ENCODE measurements around the gene SDK1. TPM values are rescaled to one million over a fixed set of nuclear protein-coding genes. Genes with fewer than 3 reads are reported as not detected.

Gene SDK1
- total RNA-seq, 3 donors from 2014 or later (not counting 1 experiment from before 2014, with no cell fraction given): 0.05 to 0.11 TPM; not detected in 1

GRCh38 chr7:4156190-4156589 lies 855.1 kb downstream of the SDK1 start:
- Histone ChIP-seq H3K4me1 (ENCODE audit: control insufficient read depth, insufficient read depth, low read length) (no peaks in the 10 kb centered on the region), H3K9me3 (ENCODE audit: control insufficient read depth, insufficient read depth, low read length) (no peaks in the 10 kb centered on the region), H3K27ac (ENCODE audit: low read length) (no peak overlapping the region), H3K27me3 (ENCODE audit: control insufficient read depth, insufficient read depth, low read length) (no peaks in the 10 kb centered on the region), H3K4me3 (ENCODE audit: low read length) (no peak overlapping the region), H3K36me3 (ENCODE audit: control insufficient read depth, insufficient read depth, low read length) (no peaks in the 10 kb centered on the region)
- TF ChIP-seq, protein P1, sequence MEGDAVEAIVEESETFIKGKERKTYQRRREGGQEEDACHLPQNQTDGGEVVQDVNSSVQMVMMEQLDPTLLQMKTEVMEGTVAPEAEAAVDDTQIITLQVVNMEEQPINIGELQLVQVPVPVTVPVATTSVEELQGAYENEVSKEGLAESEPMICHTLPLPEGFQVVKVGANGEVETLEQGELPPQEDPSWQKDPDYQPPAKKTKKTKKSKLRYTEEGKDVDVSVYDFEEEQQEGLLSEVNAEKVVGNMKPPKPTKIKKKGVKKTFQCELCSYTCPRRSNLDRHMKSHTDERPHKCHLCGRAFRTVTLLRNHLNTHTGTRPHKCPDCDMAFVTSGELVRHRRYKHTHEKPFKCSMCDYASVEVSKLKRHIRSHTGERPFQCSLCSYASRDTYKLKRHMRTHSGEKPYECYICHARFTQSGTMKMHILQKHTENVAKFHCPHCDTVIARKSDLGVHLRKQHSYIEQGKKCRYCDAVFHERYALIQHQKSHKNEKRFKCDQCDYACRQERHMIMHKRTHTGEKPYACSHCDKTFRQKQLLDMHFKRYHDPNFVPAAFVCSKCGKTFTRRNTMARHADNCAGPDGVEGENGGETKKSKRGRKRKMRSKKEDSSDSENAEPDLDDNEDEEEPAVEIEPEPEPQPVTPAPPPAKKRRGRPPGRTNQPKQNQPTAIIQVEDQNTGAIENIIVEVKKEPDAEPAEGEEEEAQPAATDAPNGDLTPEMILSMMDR (IDR thresholded peaks at IDR 0.05): no peak
- no peak overlapping the region for H3K27ac Mint-ChIP-seq
- intact Hi-C loops (cut with micrococcal nuclease): no loop called here
- no peak overlapping the region for H3K4me3 Mint-ChIP-seq
- H3K27me3 Mint-ChIP-seq (ENCODE audit: low read depth in 2 of 2): peaks cover 0 to 2% of the 10 kb centered on the region in 2 donors
- no peaks in the 10 kb centered on the region for H3K36me3 Mint-ChIP-seq
- ATAC-seq (no peak), DNase-seq (no peak)
- whole genome bisulfite sequencing (ENCODE audit: insufficient coverage): 83% methylated on average over 5 of the region's 5 CpGs
- H3K4me1 Mint-ChIP-seq: no peaks in the 10 kb centered on the region
- H3K9me3 Mint-ChIP-seq: no peaks in the 10 kb centered on the region

DNA sequence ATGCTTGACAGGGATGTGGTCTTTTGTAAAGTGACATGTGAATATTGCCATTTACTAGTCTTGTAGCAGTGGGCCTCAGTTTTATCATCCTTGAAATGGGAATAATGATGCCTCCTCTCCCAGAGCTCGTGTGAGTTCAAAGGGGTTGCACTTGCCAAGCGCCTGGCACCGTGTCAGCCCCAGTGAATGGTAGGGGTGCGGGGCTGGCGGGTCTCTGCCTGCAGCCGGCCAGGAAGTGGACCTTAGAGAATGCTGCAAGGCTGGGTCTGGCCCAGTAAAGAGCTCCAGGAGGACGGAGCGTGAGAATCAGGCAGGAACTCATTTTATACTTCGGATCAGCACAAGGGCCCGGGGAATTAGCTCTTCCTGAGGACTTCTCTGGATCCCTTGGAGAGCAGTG lies 856.6 kb downstream of the SDK1 start:
- H3K4me1 Mint-ChIP-seq: no peaks in the 10 kb centered on the region
- no peaks in the 10 kb centered on the region for H3K27me3 ChIP-seq (ENCODE audit: control insufficient read depth, insufficient read depth, low read length)
- 86% methylated on average over 10 of the region's 10 CpGs for WGBS (ENCODE audit: insufficient coverage)
- TF ChIP-seq, protein P1 (IDR thresholded peaks at IDR 0.05): no peak
- no peaks in the 10 kb centered on the region for H3K36me3 ChIP-seq (ENCODE audit: control insufficient read depth, insufficient read depth, low read length)
- H3K27ac ChIP-seq (ENCODE audit: low read length): no peak overlapping the region
- no peak for ATAC-seq
- no peaks in the 10 kb centered on the region for H3K4me1 ChIP-seq (ENCODE audit: control insufficient read depth, insufficient read depth, low read length)
- no peak overlapping the region for H3K4me3 Mint-ChIP-seq
- DNase-seq: no peak
- peaks cover 0 to 2% of the 10 kb centered on the region in 2 donors for H3K27me3 Mint-ChIP-seq (ENCODE audit: low read depth in 2 of 2)
- H3K36me3 Mint-ChIP-seq: no peaks in the 10 kb centered on the region
- H3K27ac Mint-ChIP-seq: no peak overlapping the region
- H3K4me3 ChIP-seq (ENCODE audit: low read length): no peak overlapping the region
- no peaks in the 10 kb centered on the region for H3K9me3 Mint-ChIP-seq
- no peaks in the 10 kb centered on the region for H3K9me3 ChIP-seq (ENCODE audit: control insufficient read depth, insufficient read depth, low read length)
- intact Hi-C loops (cut with micrococcal nuclease): no loop called here

GRCh38 chr7:4158441-4159153 lies 857.5 kb downstream of the SDK1 start:
- H3K27ac Mint-ChIP-seq: no peak overlapping the region

More at GRCh38 chr7:4158441-4159153, 857.5 kb downstream of the SDK1 start:
- H3K27me3 ChIP-seq (ENCODE audit: control insufficient read depth, insufficient read depth, low read length): no peaks in the 10 kb centered on the region
- Mint-ChIP-seq H3K4me1 (no peaks in the 10 kb centered on the region), H3K36me3 (no peaks in the 10 kb centered on the region), H3K27me3 (ENCODE audit: low read depth in 2 of 2) (no peaks in the 10 kb centered on the region), H3K4me3 (no peak overlapping the region), H3K9me3 (no peaks in the 10 kb centered on the region)
- intact Hi-C loops (cut with micrococcal nuclease): no loop called here
- no peaks in the 10 kb centered on the region for H3K36me3 ChIP-seq (ENCODE audit: control insufficient read depth, insufficient read depth, low read length)
- 94% methylated on average over 27 of the region's 27 CpGs for WGBS (ENCODE audit: insufficient coverage)
- H3K27ac ChIP-seq (ENCODE audit: low read length): no peak overlapping the region
- DNase-seq: no peak
- no peaks in the 10 kb centered on the region for H3K9me3 ChIP-seq (ENCODE audit: control insufficient read depth, insufficient read depth, low read length)
- no peak overlapping the region for H3K4me3 ChIP-seq (ENCODE audit: low read length)
- TF ChIP-seq, protein P1 (IDR thresholded peaks at IDR 0.05): no peak
- no peaks in the 10 kb centered on the region for H3K4me1 ChIP-seq (ENCODE audit: control insufficient read depth, insufficient read depth, low read length)
- no peak for ATAC-seq
